8988T (cell line): Measurements from ENCODE around the gene SYTL3.
"Not testable (repeated sequence)": the region's sequence is repeated elsewhere in the genome, so short reads cannot be mapped to it uniquely, and the experiment has no call there.

ENCODE experiments used
- DNase-seq: peaks from one replicate; pipeline ENCODE4 v3.0.0; 2011

SYTL3 gene

GRCh38 chr6:158642097-158642601 is 7.7 kb upstream of the SYTL3 start:
- peak; percentile 54 for DNase-seq

GRCh38 chr6:158643836-158644230 is 6.0 kb upstream of the SYTL3 start:
- DNase-seq, result no peak

- DNase-seq, result peak; percentile 92
Measured at GRCh38 chr6:158644231-158645063, 5.4 kb upstream of the SYTL3 start, which contains the start of gene DYNLT1. DYNLT1 (minus strand) TSS chr6:158644743; CDS start chr6:158644708, 35 bp downstream.

- DNase-seq, result no peak
Measured at GRCh38 chr6:158645064-158646022, 4.5 kb upstream of the SYTL3 start.

- DNase-seq, result no peak
Measured at GRCh38 chr6:158646023-158646910, 3.6 kb upstream of the SYTL3 start.

GRCh38 chr6:158647501-158647900 is 2.4 kb upstream of the SYTL3 start:
- no peak for DNase-seq

GRCh38 chr6:158648682-158649131 is 1.1 kb upstream of the SYTL3 start:
- DNase-seq, result no peak

GRCh38 chr6:158651981-158652737 is 2.3 kb downstream of the SYTL3 start:
- DNase-seq, result not testable (repeated sequence)

- no peak for DNase-seq
Measured at GRCh38 chr6:158653577-158654354, 3.9 kb downstream of the SYTL3 start.

GRCh38 chr6:158654498-158654897 is 4.6 kb downstream of the SYTL3 start:
- no peak for DNase-seq

GRCh38 chr6:158654960-158655489 is 5.2 kb downstream of the SYTL3 start:
- no peak for DNase-seq

- no peak for DNase-seq
Measured at GRCh38 chr6:158655569-158656450, 6.0 kb downstream of the SYTL3 start.

GRCh38 chr6:158656986-158657385 is 7.1 kb downstream of the SYTL3 start:
- DNase-seq, result not testable (repeated sequence)

- peak; percentile 43 for DNase-seq
Measured at GRCh38 chr6:158660333-158660754, 10.5 kb downstream of the SYTL3 start.

- no peak for DNase-seq
Measured at GRCh38 chr6:158661156-158661685, 11.4 kb downstream of the SYTL3 start.

GRCh38 chr6:158662607-158662953 is 12.7 kb downstream of the SYTL3 start:
- no peak for DNase-seq

GRCh38 chr6:158662954-158663624 is 13.2 kb downstream of the SYTL3 start:
- no peak for DNase-seq

GRCh38 chr6:158663625-158664165 is 13.8 kb downstream of the SYTL3 start:
- no peak for DNase-seq
